LNCAP (cell line): Measurements from ENCODE around the gene FAM131A.

ENCODE experiments used
- TF ChIP-seq, protein P1 (sequence below): fragments of 450-650 bp; IDR thresholded peaks from 2 replicates; pipeline ENCODE4 v1.5.1; 2017; ENCODE audit warnings: mild to moderate bottlenecking

Gene FAM131A

DNA sequence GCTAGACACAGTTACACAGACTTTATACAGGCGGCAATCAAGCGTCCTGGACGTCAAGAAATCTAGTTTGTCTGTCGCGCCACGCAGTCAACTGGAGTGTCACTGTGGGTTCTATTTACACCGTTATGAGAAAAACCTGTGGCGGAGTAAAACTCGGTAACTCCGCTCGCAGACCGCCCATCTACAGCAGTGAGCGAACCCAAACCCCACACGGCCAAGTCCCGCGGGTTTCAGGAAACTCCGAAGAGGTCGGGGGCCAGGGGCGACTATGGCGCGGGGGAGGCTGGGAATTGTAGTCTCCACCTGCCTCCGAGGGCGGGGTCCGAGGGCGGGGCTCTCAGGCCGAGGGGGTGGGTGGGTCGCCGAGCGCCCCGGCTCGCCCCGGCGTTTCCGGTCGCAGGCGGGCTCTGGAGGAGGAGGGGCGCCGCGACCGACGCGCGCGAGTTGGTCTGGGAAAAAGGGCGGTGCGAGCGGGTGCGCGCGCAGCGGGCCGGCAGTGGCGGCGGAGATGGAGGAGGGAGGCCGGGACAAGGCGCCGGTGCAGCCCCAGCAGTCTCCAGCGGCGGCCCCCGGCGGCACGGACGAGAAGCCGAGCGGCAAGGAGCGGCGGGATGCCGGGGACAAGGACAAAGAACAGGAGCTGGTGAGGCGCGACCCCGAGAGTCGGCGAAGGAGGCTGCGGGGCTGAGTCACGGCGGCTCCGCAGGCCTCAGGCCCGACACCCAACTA lies 38.5 kb upstream of the FAM131A start, which contains the start of gene PSMD2:
PSMD2 (plus strand) TSS at position 483 of the 729 bp plus-strand sequence; CDS start at position 509, 26 bp downstream.
- TF ChIP-seq, protein P1, sequence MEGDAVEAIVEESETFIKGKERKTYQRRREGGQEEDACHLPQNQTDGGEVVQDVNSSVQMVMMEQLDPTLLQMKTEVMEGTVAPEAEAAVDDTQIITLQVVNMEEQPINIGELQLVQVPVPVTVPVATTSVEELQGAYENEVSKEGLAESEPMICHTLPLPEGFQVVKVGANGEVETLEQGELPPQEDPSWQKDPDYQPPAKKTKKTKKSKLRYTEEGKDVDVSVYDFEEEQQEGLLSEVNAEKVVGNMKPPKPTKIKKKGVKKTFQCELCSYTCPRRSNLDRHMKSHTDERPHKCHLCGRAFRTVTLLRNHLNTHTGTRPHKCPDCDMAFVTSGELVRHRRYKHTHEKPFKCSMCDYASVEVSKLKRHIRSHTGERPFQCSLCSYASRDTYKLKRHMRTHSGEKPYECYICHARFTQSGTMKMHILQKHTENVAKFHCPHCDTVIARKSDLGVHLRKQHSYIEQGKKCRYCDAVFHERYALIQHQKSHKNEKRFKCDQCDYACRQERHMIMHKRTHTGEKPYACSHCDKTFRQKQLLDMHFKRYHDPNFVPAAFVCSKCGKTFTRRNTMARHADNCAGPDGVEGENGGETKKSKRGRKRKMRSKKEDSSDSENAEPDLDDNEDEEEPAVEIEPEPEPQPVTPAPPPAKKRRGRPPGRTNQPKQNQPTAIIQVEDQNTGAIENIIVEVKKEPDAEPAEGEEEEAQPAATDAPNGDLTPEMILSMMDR, result no peak

DNA sequence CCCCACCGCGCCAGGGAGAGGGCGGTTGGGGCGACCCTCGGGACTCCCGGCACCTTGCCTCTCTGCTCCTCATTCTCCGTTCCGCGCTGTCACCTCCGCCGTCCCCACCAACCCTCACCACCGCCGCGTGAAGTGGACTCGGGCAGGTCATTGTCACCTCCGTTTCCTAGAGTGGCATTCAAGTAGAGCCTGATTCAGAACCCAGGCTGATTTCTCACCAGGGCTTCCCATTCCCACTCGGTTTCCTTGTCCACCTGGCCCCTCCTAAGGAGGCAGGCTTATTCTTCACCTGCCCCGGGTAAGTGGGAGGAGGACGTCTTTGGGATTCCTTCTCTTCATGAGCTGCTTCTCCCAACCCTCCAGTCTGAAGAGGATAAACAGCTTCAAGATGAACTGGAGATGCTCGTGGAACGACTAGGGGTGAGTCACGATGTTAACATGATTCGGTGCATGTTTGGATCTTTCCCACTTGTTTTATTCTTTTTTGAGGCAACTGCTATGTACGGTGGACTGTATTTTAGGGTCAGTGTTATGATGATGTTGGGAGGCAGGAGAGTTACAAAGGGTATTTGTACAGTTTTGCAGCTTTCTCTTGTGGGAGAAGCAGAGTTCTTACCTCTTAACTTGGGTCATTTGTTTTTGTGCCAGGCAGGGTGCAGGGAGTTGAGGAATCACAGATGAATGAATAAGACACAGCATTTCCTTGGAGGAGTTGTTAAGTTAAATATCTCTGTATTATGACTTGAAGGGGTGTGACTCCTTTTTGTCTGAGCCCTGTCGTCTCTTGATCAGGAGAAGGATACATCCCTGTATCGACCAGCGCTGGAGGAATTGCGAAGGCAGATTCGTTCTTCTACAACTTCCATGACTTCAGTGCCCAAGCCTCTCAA lies 37.7 kb upstream of the FAM131A start:
- TF ChIP-seq, protein P1, result no peak

DNA sequence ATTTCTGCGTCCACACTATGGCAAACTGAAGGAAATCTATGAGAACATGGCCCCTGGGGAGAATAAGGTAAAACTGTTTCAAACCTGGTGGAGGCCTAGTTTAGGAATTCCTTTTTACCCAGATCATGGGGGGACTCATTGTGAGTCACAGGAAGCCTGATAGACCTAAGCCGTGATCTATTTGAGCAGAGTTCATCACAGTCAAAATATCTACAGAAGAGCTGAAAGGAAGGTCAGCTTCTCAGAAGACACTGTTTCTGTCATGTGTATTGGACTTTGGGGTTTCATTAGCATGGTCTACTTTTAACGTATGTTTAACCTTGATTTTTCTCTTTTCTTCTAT lies 37.1 kb upstream of the FAM131A start:
- TF ChIP-seq, protein P1, result no peak

GRCh38 chr3:184305577-184305976 lies 31.8 kb upstream of the FAM131A start:
- TF ChIP-seq, protein P1, result peak; percentile 55; the same call in 1 of the 2 replicates

DNA sequence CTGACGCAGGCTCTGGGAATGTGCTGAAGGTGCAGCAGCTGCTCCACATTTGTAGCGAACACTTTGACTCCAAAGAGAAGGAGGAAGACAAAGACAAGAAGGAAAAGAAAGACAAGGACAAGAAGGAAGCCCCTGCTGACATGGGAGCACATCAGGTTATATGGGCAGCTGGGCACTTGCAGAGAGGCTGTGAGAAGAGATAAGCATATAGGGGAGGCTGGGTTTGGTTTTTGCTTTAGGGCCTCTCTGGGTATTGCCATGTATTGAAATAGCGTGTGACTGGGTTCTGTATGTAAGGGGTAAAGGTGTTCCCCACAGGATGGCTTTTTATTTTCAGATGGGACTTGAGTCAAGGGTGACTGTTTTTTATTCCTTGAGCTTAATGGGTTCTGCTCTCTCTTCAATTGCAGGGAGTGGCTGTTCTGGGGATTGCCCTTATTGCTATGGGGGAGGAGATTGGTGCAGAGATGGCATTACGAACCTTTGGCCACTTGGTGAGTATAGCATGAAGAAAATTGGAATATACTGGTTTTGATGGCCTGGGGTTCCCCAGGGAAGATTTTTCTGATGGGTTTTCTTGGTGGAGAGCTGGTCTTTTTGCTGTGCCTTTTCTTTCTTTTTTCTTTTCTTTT lies 30.9 kb upstream of the FAM131A start:
- TF ChIP-seq, protein P1, result no peak

- TF ChIP-seq, protein P1, result no peak
Measured at GRCh38 chr3:184307915-184308314, 29.5 kb upstream of the FAM131A start.

GRCh38 chr3:184308744-184309143 lies 28.7 kb upstream of the FAM131A start:
- TF ChIP-seq, protein P1, result no peak
